Activated CD4-positive, alpha-beta T cell treated with anti-CD3 and anti-CD28 coated beads, Interleukin-2, amount 10 ng/mL, durations not matched to agents 7 days and 5 days (primary cell): ENCODE measurements around the gene IL12A. TPM values are rescaled to one million over a fixed set of nuclear protein-coding genes. Genes with fewer than 3 reads are reported as not detected.
A peak's percentile ranks its signal among the peaks of the same experiment; 100 is the strongest.

Experiments used
- CTCF ChIA-PET: fragments of 350-600 bp; sonication (Branson Sonifier 250); formaldehyde crosslinking; loops from one replicate; lab custom pipeline; 2021; ENCODE audit warnings: antibody characterized with exemption; lab: Charles Lee
- POLR2A ChIA-PET: fragments of 350-600 bp; sonication (Branson Sonifier 250); formaldehyde crosslinking; loops from one replicate; lab custom pipeline; 2021; ENCODE audit warnings: antibody characterized with exemption; lab: Charles Lee
- DNase-seq: peaks from one replicate; pipeline ENCODE4 v3.0.0-alpha.2; 2020
- H3K27ac Mint-ChIP-seq: one replicate; pipeline ENCODE4 v1.8.0; 2021; ENCODE audit warnings: mild to moderate bottlenecking, moderate library complexity, mixed read lengths
- H3K27me3 Mint-ChIP-seq: one replicate; pipeline ENCODE4 v1.8.0; 2021; ENCODE audit warnings: mixed read lengths
- H3K36me3 Mint-ChIP-seq: one replicate; pipeline ENCODE4 v1.8.0; 2021; ENCODE audit warnings: low read depth, mixed read lengths
- H3K4me1 Mint-ChIP-seq: one replicate; pipeline ENCODE4 v1.8.0; 2021; ENCODE audit warnings: mixed read lengths
- H3K4me3 Mint-ChIP-seq: one replicate; pipeline ENCODE4 v1.8.0; 2021; ENCODE audit warnings: mild to moderate bottlenecking, moderate library complexity, mixed read lengths
- H3K9me3 Mint-ChIP-seq: one replicate; pipeline ENCODE4 v1.8.0; 2021; ENCODE audit warnings: mixed read lengths
- total RNA-seq, 2 experiments: library from RNA; stranded (reverse); gene quantifications; one replicate each; pipeline ENCODE4 v1.2.3, GENCODE V29; 2021

IL12A gene
- total RNA-seq, 2 experiments from 2014 or later = 0.17 TPM; not detected in 1

DNA sequence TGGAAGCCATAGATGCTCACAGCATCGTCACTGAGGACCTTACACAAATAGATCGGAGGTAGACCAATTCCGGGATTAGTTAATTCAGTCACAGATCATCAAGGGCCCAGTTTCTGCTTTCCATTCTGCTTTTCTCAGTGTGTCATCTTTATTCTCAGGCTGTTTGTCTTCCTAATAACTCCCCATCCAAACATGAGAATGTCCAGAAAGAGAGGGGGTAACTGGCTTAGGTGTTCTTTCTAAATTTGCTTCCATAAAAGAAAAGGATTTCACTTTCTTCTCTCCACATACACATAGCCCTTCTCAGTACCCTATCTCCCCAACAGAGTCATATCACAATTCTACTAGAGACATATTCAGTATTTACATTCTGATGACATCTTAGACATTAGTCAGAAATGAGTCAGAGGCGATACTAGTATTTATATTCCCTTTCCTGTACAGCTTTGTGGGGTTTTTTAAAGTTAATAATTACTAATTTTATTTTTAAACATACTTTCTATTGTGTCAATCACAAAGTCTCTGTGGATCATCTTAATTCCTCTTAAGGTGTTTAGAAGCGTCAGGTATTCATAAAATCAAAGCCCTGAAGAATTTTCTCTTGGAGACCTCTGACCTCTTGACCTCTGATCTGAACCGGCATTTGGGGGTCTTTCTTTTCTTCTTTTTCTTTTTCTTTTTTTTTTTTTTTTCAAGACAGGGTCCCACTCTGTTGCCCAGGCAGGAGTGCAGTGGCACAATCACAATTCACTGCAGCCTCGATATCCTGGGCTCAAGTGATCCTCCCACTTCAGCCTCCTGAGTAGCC, 24.3 kb upstream of the IL12A start:
- ChIA-PET CTCF (no interaction called here), POLR2A (no interaction called here)
- no peaks in the 10 kb centered on the region for H3K36me3 Mint-ChIP-seq
- H3K27me3 Mint-ChIP-seq = peaks cover 7% of the 10 kb centered on the region
- no peaks in the 10 kb centered on the region for H3K4me1 Mint-ChIP-seq
- no peak overlapping the region for H3K27ac Mint-ChIP-seq
- no peak for DNase-seq
- H3K4me3 Mint-ChIP-seq = no peak overlapping the region
- H3K9me3 Mint-ChIP-seq = no peaks in the 10 kb centered on the region

- peaks cover 17% of the 10 kb centered on the region for H3K27me3 Mint-ChIP-seq
- ChIA-PET CTCF (no interaction called here), POLR2A (no interaction called here)
- no peaks in the 10 kb centered on the region for H3K4me1 Mint-ChIP-seq
- H3K27ac Mint-ChIP-seq = no peak overlapping the region
- no peaks in the 10 kb centered on the region for H3K36me3 Mint-ChIP-seq
- H3K9me3 Mint-ChIP-seq = no peaks in the 10 kb centered on the region
- H3K4me3 Mint-ChIP-seq = no peak overlapping the region
- no peak for DNase-seq
These were observed 17.3 kb upstream of the IL12A start for GRCh38 chr3:159971311-159971710.

- Mint-ChIP-seq H3K4me3 (no peak overlapping the region), H3K27me3 (peaks cover 34% of the 10 kb centered on the region), H3K27ac (no peak overlapping the region), H3K36me3 (no peaks in the 10 kb centered on the region), H3K9me3 (no peaks in the 10 kb centered on the region), H3K4me1 (no peaks in the 10 kb centered on the region)
- POLR2A ChIA-PET = no interaction called here
- DNase-seq = no peak
- CTCF ChIA-PET = interaction anchor here (2.2 kb wide), 1 partner anchor 12 kb away, joined by 6 read pairs; the partner anchor contains the start of gene IL12A
These were observed 11.3 kb upstream of the IL12A start for GRCh38 chr3:159977295-159977694.

- ChIA-PET POLR2A (no interaction called here), CTCF (no interaction called here)
- Mint-ChIP-seq H3K36me3 (no peaks in the 10 kb centered on the region), H3K9me3 (no peaks in the 10 kb centered on the region), H3K4me1 (no peaks in the 10 kb centered on the region), H3K27ac (no peak overlapping the region), H3K27me3 (peaks cover 38% of the 10 kb centered on the region), H3K4me3 (no peak overlapping the region)
- no peak for DNase-seq
These were observed 10.3 kb upstream of the IL12A start for GRCh38 chr3:159978353-159978752.

GRCh38 chr3:159978918-159979703, 9.5 kb upstream of the IL12A start:
- DNase-seq = no peak
- H3K27ac Mint-ChIP-seq = no peak overlapping the region
- H3K4me3 Mint-ChIP-seq = no peak overlapping the region
- no peaks in the 10 kb centered on the region for H3K4me1 Mint-ChIP-seq
- peaks cover 37% of the 10 kb centered on the region for H3K27me3 Mint-ChIP-seq
- no peaks in the 10 kb centered on the region for H3K36me3 Mint-ChIP-seq
- POLR2A ChIA-PET = no interaction called here
- no peaks in the 10 kb centered on the region for H3K9me3 Mint-ChIP-seq
- CTCF ChIA-PET = no interaction called here

DNA sequence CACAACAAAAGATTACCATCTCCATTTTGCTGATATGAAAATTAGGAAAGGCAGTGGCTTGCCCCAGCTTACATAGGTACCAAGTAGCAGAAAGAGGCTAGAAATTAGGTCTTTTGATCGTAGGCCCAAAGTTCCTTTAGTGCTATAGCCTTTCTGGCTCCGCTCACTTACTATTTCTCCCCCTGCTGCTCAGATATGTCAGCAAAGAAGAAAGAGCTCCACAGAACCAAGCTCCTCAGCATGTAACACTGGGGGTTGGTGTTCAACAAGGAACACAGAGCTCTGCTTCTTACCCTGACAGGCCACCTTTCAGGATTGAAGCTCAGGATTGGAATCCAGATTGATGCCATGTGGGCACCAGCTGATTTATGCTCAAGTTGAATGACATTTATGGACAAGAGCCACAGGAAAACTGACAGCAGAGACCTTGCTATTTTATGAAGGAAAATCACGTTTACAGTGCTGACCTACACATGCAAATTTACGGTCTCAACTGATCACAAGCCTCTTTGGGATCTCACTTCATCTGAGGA, 6.1 kb upstream of the IL12A start:
- ChIA-PET CTCF (interaction anchor here (0.6 to 0.9 kb wide), 3 partner anchors 9 to 367 kb away, joined by 3 read pairs; no protein-coding TSS in a partner anchor), POLR2A (no interaction called here)
- H3K27ac Mint-ChIP-seq = no peak overlapping the region
- H3K9me3 Mint-ChIP-seq = no peaks in the 10 kb centered on the region
- H3K27me3 Mint-ChIP-seq = peaks cover 31% of the 10 kb centered on the region
- H3K36me3 Mint-ChIP-seq = no peaks in the 10 kb centered on the region
- DNase-seq = no peak
- peaks cover 4% of the 10 kb centered on the region for H3K4me1 Mint-ChIP-seq
- H3K4me3 Mint-ChIP-seq = no peak overlapping the region

- ChIA-PET POLR2A (no interaction called here), CTCF (interaction anchor here (1.4 to 6.4 kb wide), 3 partner anchors 11 to 79 kb away, joined by 3 to 68 read pairs (median 4); no protein-coding TSS in a partner anchor)
- Mint-ChIP-seq H3K4me1 (peaks cover 17% of the 10 kb centered on the region), H3K9me3 (no peaks in the 10 kb centered on the region), H3K27ac (no peak overlapping the region), H3K4me3 (peak overlapping the region; percentile 4), H3K27me3 (peaks cover 16% of the 10 kb centered on the region), H3K36me3 (no peaks in the 10 kb centered on the region)
- DNase-seq = no peak
These were observed 1.3 kb upstream of the IL12A start for GRCh38 chr3:159987291-159987711.

GRCh38 chr3:159989973-159990846, 1.6 kb downstream of the IL12A start:
- ChIA-PET POLR2A (no interaction called here), CTCF (interaction anchor here (1.1 to 6.4 kb wide), 2 partner anchors 14 to 195 kb away, joined by 3 to 68 read pairs; no protein-coding TSS in a partner anchor)
- no peaks in the 10 kb centered on the region for H3K36me3 Mint-ChIP-seq
- H3K27ac Mint-ChIP-seq = no peak overlapping the region
- H3K27me3 Mint-ChIP-seq = peaks cover 5% of the 10 kb centered on the region
- peaks cover 17% of the 10 kb centered on the region for H3K4me1 Mint-ChIP-seq
- no peak for DNase-seq
- no peaks in the 10 kb centered on the region for H3K9me3 Mint-ChIP-seq
- peak overlapping the region; percentile 6 for H3K4me3 Mint-ChIP-seq

DNA sequence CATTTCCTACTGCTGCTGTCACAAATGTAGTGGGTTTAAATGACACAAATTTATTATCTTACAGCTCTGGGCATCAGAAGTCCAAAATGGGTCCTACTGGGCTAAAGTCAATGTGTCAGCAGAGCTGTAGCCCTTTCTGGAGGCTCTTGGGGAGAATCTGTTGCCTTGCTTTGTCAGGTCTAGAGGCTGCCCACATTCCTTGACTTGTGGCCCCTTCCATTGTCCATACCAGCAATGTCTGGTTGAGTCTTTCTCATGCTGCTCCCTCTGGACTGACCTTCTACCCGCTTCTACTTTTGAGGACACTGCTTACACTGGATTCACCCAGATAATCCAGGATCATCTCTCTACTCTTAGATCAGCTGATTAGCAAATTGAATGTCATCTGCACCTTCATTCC, 3.0 kb downstream of the IL12A start:
- H3K9me3 Mint-ChIP-seq = no peaks in the 10 kb centered on the region

DNA sequence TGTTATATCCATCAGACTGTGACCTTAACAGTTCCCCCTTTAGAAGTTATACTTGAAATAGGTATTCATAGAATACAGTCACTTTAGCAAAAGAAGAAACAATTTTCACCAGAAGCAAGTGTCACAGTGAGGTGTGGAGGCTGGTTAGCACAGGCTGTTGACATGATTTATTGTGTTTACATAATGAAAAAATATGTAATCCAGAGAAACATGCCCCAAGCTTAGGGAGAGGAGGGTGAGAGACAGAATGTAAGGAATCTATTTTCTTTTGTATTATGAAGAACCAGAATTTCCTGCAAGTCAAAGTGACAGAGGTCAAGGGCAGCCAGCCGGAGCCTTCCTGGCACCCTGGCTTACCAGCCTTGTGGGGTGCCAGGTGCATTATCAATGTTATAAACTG, 4.0 kb downstream of the IL12A start:
- Mint-ChIP-seq H3K4me1 (peaks cover 12% of the 10 kb centered on the region), H3K27me3 (peaks cover 5% of the 10 kb centered on the region), H3K36me3 (no peaks in the 10 kb centered on the region), H3K27ac (no peak overlapping the region), H3K4me3 (no peak overlapping the region), H3K9me3 (no peaks in the 10 kb centered on the region)
- CTCF ChIA-PET = interaction anchor here (6.4 kb wide), 1 partner anchor 12 kb away, joined by 68 read pairs; no protein-coding TSS in a partner anchor
- no peak for DNase-seq
- POLR2A ChIA-PET = no interaction called here

More for the DNA sequence above, 3.0 kb downstream of the IL12A start:
- H3K27me3 Mint-ChIP-seq = peaks cover 5% of the 10 kb centered on the region
- no peaks in the 10 kb centered on the region for H3K36me3 Mint-ChIP-seq
- peaks cover 17% of the 10 kb centered on the region for H3K4me1 Mint-ChIP-seq
- H3K27ac Mint-ChIP-seq = no peak overlapping the region
- ChIA-PET POLR2A (no interaction called here), CTCF (interaction anchor here (0.7 to 6.4 kb wide), 4 partner anchors 9 to 194 kb away, joined by 3 to 68 read pairs (median 5); no protein-coding TSS in a partner anchor)
- no peak overlapping the region for H3K4me3 Mint-ChIP-seq
- no peak for DNase-seq

GRCh38 chr3:159994182-159994581, 5.5 kb downstream of the IL12A start:
- ChIA-PET POLR2A (interaction anchor here (0.6 kb wide), 1 partner anchor 340 kb away, joined by 3 read pairs; no protein-coding TSS in a partner anchor), CTCF (interaction anchor here (2.6 kb wide), 1 partner anchor 11 kb away, joined by 14 read pairs; no protein-coding TSS in a partner anchor)
- Mint-ChIP-seq H3K27ac (no peak overlapping the region), H3K4me3 (no peak overlapping the region), H3K9me3 (no peaks in the 10 kb centered on the region), H3K4me1 (peaks cover under 1% of the 10 kb centered on the region), H3K27me3 (peaks cover 5% of the 10 kb centered on the region), H3K36me3 (no peaks in the 10 kb centered on the region)
- DNase-seq = no peak

GRCh38 chr3:159995091-159995490, 6.5 kb downstream of the IL12A start:
- Mint-ChIP-seq H3K36me3 (no peaks in the 10 kb centered on the region), H3K4me3 (no peak overlapping the region), H3K27ac (no peak overlapping the region), H3K9me3 (no peaks in the 10 kb centered on the region), H3K4me1 (no peaks in the 10 kb centered on the region), H3K27me3 (peaks cover 2% of the 10 kb centered on the region)
- DNase-seq = no peak
- ChIA-PET POLR2A (no interaction called here), CTCF (interaction anchor here (2.6 kb wide), 1 partner anchor 10 kb away, joined by 14 read pairs; no protein-coding TSS in a partner anchor)
